Astrocyte (in vitro differentiated cells and primary cell): ENCODE results near the gene AMBN. TPM values are rescaled to one million over a fixed set of nuclear protein-coding genes. Genes with fewer than 3 reads are reported as not detected.

Source experiments
- DNase-seq: peaks from one replicate; pipeline ENCODE4 v3.0.0-alpha.2; 2010; ENCODE audit warnings: low read depth
- FAIRE-seq: peaks from 2 replicates; lab custom pipeline; 2011; peaks lifted over from hg19 to GRCh38; lab: Jason Lieb, UNC
- H2AFZ ChIP-seq: 2 replicates; pipeline ENCODE4 v1.6.0; 2012; ENCODE audit warnings: low read depth, low read length, inconsistent platforms
- H3K27ac ChIP-seq: 2 replicates; pipeline ENCODE4 v1.5.1; 2011; ENCODE audit warnings: low read depth, low read length, inconsistent platforms
- H3K27me3 ChIP-seq: 2 replicates; pipeline ENCODE4 v1.6.0; 2011; ENCODE audit warnings: low read length, inconsistent platforms; ENCODE audit not compliant: insufficient read depth
- H3K36me3 ChIP-seq: 2 replicates; pipeline ENCODE4 v1.5.1; 2011; ENCODE audit warnings: low read length, inconsistent platforms; ENCODE audit not compliant: insufficient read depth
- H3K4me1 ChIP-seq: 2 replicates; pipeline ENCODE4 v1.5.1; 2011; ENCODE audit warnings: low read length, inconsistent platforms; ENCODE audit not compliant: insufficient read depth
- H3K4me2 ChIP-seq: 2 replicates; pipeline ENCODE4 v1.6.0; 2012; ENCODE audit warnings: low read length, inconsistent platforms
- H3K4me3 ChIP-seq: 2 replicates; pipeline ENCODE4 v1.5.1; 2011; ENCODE audit warnings: low read depth, mild to moderate bottlenecking, low read length, inconsistent platforms; ENCODE audit not compliant: insufficient read depth
- H3K79me2 ChIP-seq: 2 replicates; pipeline ENCODE4 v1.6.0; 2012; ENCODE audit warnings: mild to moderate bottlenecking, low read length, inconsistent platforms; ENCODE audit not compliant: insufficient read depth
- H3K9ac ChIP-seq: 2 replicates; pipeline ENCODE4 v1.6.0; 2012; ENCODE audit warnings: mild to moderate bottlenecking, low read length, inconsistent platforms
- H3K9me3 ChIP-seq: 2 replicates; pipeline ENCODE4 v1.5.1; 2012; ENCODE audit warnings: low read depth, mild to moderate bottlenecking, low read length, inconsistent platforms; ENCODE audit not compliant: insufficient read depth
- H4K20me1 ChIP-seq: 2 replicates; pipeline ENCODE4 v1.6.0; 2012; ENCODE audit warnings: low read length, inconsistent platforms; ENCODE audit not compliant: insufficient read depth
- H3K27ac Mint-ChIP-seq: one replicate; pipeline ENCODE4 v1.8.0; 2021; ENCODE audit warnings: mild to moderate bottlenecking, mixed read lengths; ENCODE audit not compliant: unreplicated experiment
- H3K27me3 Mint-ChIP-seq: one replicate; pipeline ENCODE4 v1.8.0; 2021; ENCODE audit warnings: low read depth, mixed read lengths; ENCODE audit not compliant: unreplicated experiment
- H3K36me3 Mint-ChIP-seq: one replicate; pipeline ENCODE4 v1.8.0; 2021; ENCODE audit warnings: low read depth, mixed read lengths; ENCODE audit not compliant: unreplicated experiment
- H3K4me1 Mint-ChIP-seq: one replicate; pipeline ENCODE4 v1.8.0; 2021; ENCODE audit warnings: low read depth, mixed read lengths; ENCODE audit not compliant: unreplicated experiment
- H3K4me3 Mint-ChIP-seq: one replicate; pipeline ENCODE4 v1.8.0; 2021; ENCODE audit warnings: mild to moderate bottlenecking, moderate library complexity, mixed read lengths; ENCODE audit not compliant: unreplicated experiment
- H3K9me3 Mint-ChIP-seq: one replicate; pipeline ENCODE4 v1.8.0; 2021; ENCODE audit warnings: mild to moderate bottlenecking, mixed read lengths; ENCODE audit not compliant: unreplicated experiment
- EZH2 ChIP-seq: IDR thresholded peaks from 2 replicates; pipeline ENCODE4 v1.6.1; 2012; ENCODE audit warnings: mild to moderate bottlenecking, low read length, inconsistent platforms; ENCODE audit not compliant: insufficient read depth
- total RNA-seq: library from RNA; stranded (reverse); gene quantifications from 2 replicates; pipeline ENCODE4 v1.2.1, GENCODE V29; 2021
- TF ChIP-seq, protein P1 (sequence below): IDR thresholded peaks from 2 replicates; pipeline ENCODE4 v1.5.1; 2011; ENCODE audit warnings: low read depth, mild to moderate bottlenecking, inconsistent platforms, low read length, moderate library complexity; ENCODE audit not compliant: insufficient read depth

Gene AMBN
- total RNA-seq, 1 donor from 2014 or later = not detected

DNA sequence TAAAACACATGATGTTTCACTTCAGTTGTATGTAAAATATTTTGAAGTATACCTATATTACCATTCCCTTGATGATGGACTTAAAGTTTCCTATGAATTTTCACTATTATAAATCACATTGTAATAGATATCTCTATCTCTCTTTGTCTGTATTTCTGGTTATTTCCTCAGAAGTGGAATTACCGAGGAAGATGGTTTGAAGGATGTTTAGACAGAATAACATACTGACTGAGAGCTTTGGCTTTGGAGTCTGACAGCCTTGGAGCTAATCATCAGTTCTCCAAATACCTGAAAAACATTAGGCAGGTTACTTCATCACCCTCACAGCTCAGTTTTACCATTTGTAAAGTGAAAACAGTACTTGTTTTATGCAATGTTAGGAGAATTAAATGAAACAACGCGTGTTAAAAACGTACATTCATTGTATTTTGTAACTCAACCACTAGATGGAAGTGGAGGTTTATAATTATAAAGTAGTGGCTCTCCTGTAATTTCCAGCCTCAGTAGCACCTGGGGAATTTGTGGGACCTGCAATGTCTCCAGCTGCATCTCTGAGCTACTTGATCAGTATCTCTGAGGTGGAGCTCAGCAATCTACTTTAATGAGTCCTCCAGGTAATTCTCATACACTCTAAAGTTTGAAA, 59.9 kb downstream of the AMBN start:
- DNase-seq (peak; percentile 6), FAIRE-seq (peak; percentile 39)
- Histone ChIP-seq H3K27me3 (no peaks in the 10 kb centered on the region), H2AFZ (peak overlapping the region; percentile 78), H4K20me1 (no peaks in the 10 kb centered on the region), H3K36me3 (no peaks in the 10 kb centered on the region), H3K4me1 (no peaks in the 10 kb centered on the region), H3K9ac (peak overlapping the region; percentile 23), H3K79me2 (no peaks in the 10 kb centered on the region), H3K4me2 (peak overlapping the region; percentile 72), H3K9me3 (no peaks in the 10 kb centered on the region), H3K27ac (no peak overlapping the region), H3K4me3 (no peak overlapping the region)
- H3K36me3 Mint-ChIP-seq = no peaks in the 10 kb centered on the region
- no peak overlapping the region for H3K4me3 Mint-ChIP-seq
- TF ChIP-seq, protein P1, sequence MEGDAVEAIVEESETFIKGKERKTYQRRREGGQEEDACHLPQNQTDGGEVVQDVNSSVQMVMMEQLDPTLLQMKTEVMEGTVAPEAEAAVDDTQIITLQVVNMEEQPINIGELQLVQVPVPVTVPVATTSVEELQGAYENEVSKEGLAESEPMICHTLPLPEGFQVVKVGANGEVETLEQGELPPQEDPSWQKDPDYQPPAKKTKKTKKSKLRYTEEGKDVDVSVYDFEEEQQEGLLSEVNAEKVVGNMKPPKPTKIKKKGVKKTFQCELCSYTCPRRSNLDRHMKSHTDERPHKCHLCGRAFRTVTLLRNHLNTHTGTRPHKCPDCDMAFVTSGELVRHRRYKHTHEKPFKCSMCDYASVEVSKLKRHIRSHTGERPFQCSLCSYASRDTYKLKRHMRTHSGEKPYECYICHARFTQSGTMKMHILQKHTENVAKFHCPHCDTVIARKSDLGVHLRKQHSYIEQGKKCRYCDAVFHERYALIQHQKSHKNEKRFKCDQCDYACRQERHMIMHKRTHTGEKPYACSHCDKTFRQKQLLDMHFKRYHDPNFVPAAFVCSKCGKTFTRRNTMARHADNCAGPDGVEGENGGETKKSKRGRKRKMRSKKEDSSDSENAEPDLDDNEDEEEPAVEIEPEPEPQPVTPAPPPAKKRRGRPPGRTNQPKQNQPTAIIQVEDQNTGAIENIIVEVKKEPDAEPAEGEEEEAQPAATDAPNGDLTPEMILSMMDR = peak; percentile 59
- no peak for TF ChIP-seq EZH2
- H3K9me3 Mint-ChIP-seq = no peaks in the 10 kb centered on the region
- H3K27ac Mint-ChIP-seq = no peak overlapping the region
- H3K4me1 Mint-ChIP-seq = no peaks in the 10 kb centered on the region
- H3K27me3 Mint-ChIP-seq = no peaks in the 10 kb centered on the region

DNA sequence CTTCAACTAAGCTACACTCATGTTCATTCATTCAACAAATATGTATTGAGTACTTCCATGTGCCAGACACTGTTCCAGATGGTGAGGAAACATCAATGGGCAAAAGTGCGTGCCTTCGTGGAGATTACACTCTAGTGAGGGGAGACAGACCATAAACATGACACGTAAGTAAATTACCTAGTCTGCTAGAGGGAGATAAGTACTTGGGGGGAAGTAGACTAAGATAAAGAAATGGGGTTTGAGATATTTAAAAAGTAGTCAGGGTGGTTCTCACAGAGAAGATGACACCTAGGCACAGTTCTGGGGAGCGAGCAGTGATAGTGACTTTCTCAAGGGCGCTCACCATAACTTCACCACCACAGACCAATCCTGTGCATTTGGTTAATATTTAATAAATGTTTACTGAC, 62.6 kb downstream of the AMBN start:
- H2AFZ ChIP-seq = no peak overlapping the region
- H3K4me1 Mint-ChIP-seq = no peaks in the 10 kb centered on the region

More for the DNA sequence above, 62.6 kb downstream of the AMBN start:
- Mint-ChIP-seq H3K9me3 (no peaks in the 10 kb centered on the region), H3K27ac (no peak overlapping the region), H3K27me3 (no peaks in the 10 kb centered on the region), H3K36me3 (no peaks in the 10 kb centered on the region), H3K4me3 (no peak overlapping the region)
- TF ChIP-seq EZH2 = no peak
- TF ChIP-seq, protein P1 = no peak
- Histone ChIP-seq H3K9ac (no peak overlapping the region), H3K4me1 (no peaks in the 10 kb centered on the region), H3K4me3 (no peak overlapping the region), H3K9me3 (no peaks in the 10 kb centered on the region), H3K79me2 (no peaks in the 10 kb centered on the region), H3K4me2 (no peak overlapping the region), H3K27me3 (no peaks in the 10 kb centered on the region), H3K27ac (no peak overlapping the region), H3K36me3 (no peaks in the 10 kb centered on the region), H4K20me1 (no peaks in the 10 kb centered on the region)
- FAIRE-seq (no peak), DNase-seq (no peak)

Other genes with a start within 250 kb of the AMBN start
- not detected in 2 replicates for gene SMR3A, start 231.5 kb upstream of the AMBN start, total RNA-seq
- gene SMR3B, start 209.1 kb upstream of the AMBN start, total RNA-seq = not detected in 2 replicates
- gene OPRPN, start 194.3 kb upstream of the AMBN start, total RNA-seq = not detected in 2 replicates
- not detected in 2 replicates for gene MUC7, start 120.1 kb upstream of the AMBN start, total RNA-seq
- gene AMTN, start 73.7 kb upstream of the AMBN start, total RNA-seq = not detected in 2 replicates
- gene ENAM, start 36.5 kb downstream of the AMBN start, total RNA-seq = 0.11 and 0.38 TPM in 2 replicates
- gene JCHAIN, start 74.3 kb downstream of the AMBN start, total RNA-seq = not detected in 2 replicates
- gene UTP3, start 96.3 kb downstream of the AMBN start, total RNA-seq = 34.9 and 37.0 TPM in 2 replicates
- gene RUFY3, start 129.7 kb downstream of the AMBN start, total RNA-seq = 51.9 and 57.5 TPM in 2 replicates
- gene GRSF1, start 247.6 kb downstream of the AMBN start, total RNA-seq = 112 and 114 TPM in 2 replicates